ENCODE measurements around the gene TEKT1.

The TEKT1 gene

DNA sequence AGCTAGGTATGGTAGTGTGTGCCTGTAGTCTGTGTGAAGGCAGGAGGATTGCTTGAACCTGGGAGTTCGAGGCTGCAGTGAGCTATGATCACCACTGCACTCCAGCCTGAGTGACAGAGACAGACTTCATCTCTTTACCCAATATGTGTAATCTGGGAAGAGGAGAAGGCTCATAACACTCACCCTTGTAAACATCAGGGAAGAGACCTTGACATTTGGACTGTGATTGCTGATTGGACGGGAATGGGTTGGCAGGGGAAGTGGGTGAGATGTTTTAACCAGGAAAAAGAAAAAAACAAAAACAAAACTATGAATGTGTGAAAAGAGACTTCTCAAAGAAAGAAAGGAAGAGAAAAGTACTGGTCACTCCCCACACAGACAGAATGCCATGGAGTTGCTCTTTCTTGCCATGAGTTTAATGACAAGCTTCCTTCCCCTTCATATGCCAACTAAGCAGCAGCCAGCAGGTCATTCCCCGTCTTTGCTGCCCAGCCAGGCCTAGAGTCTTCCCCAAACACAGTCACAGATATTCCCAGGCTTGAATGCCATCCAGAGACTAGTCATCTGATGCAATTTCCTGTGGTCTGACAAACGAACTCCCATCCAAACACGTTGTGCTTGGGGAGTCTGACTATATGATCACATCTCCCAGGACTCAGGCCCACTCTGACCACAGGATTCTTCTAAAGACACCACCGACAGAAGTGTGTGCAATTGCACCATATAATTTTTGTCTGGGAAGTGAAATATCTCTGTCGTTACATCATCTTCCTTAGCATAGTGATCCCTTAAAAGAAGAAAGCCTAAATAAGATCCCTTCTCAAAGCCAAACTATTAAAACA is 79.2 kb downstream of the TEKT1 start:
- Histone ChIP-seq H3K27me3 (ENCODE audit: control insufficient read depth, insufficient read depth, low read length) (no peaks in the 10 kb centered on the region), H3K4me3 (ENCODE audit: low read length) (peak overlapping the region; percentile 24), H3K36me3 (ENCODE audit: control insufficient read depth, insufficient read depth, low read length) (no peaks in the 10 kb centered on the region), H3K9ac (ENCODE audit: low read length) (no peak overlapping the region), H3K4me1 (ENCODE audit: control insufficient read depth, insufficient read depth, low read length) (peaks cover 25% of the 10 kb centered on the region), H3K27ac (ENCODE audit: low read depth, low read length) (peak overlapping the region; percentile 70)

DNA sequence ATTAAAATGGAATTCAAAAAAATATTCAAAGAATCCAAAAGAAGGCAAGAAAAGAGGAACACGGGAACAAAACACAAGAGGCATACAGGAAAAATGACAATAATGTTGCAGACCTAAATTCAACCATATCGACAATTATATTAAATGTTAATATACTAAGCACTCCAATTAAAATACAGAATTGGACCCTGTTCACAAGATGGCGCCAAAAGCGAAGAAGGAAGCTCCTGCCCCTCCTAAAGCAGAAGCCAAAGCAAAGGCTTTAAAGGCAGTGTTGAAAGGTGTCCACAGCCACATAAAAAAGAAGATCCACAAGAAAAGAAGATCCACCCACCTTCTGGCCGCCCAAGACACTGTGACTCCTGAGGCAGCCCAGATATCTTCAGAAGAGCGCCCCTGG is 82.0 kb downstream of the TEKT1 start:
- Histone ChIP-seq H3K27ac (ENCODE audit: low read depth, low read length) (no peak overlapping the region), H3K36me3 (ENCODE audit: control insufficient read depth, insufficient read depth, low read length) (no peaks in the 10 kb centered on the region), H3K4me1 (ENCODE audit: control insufficient read depth, insufficient read depth, low read length) (peaks cover 14% of the 10 kb centered on the region), H3K4me3 (ENCODE audit: low read length) (no peak overlapping the region), H3K9ac (ENCODE audit: low read length) (no peak overlapping the region), H3K27me3 (ENCODE audit: control insufficient read depth, insufficient read depth, low read length) (no peaks in the 10 kb centered on the region)

DNA sequence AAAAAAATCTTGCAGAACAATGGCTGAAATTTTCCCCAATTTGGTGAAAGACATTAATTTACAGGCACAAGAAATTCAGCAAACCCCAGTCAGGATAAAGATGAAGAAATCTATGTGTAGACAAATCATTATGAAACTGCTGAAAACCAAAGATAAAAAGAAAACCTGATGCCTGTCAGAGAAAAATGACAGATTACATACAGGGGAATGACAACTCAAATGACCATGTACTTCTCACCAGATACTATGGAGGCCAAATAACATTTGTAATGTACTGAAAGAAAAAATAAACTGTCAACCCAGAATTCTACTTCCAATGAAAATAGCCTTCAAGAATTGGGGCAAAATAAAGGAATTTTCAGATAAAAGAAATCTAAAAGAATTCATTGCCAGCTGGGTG is 82.9 kb downstream of the TEKT1 start:
- no peaks in the 10 kb centered on the region for H3K36me3 ChIP-seq (ENCODE audit: control insufficient read depth, insufficient read depth, low read length)
- peaks cover 12% of the 10 kb centered on the region for H3K4me1 ChIP-seq (ENCODE audit: control insufficient read depth, insufficient read depth, low read length)
- H3K27me3 ChIP-seq (ENCODE audit: control insufficient read depth, insufficient read depth, low read length): no peaks in the 10 kb centered on the region
- H3K9ac ChIP-seq (ENCODE audit: low read length): no peak overlapping the region
- no peak overlapping the region for H3K27ac ChIP-seq (ENCODE audit: low read depth, low read length)
- H3K4me3 ChIP-seq (ENCODE audit: low read length): no peak overlapping the region

All from rectal smooth muscle tissue (tissue), 1 donor.